H1 (cell line): ENCODE data around the gene IFT25. TPM values are rescaled to one million over a fixed set of nuclear protein-coding genes. Genes with fewer than 3 reads are reported as not detected.

Source experiments
- CTCF ChIA-PET: fragments of 300-600 bp; sonication (Branson Sonifier 250); formaldehyde crosslinking; loops from one replicate; lab custom pipeline; 2021; ENCODE audit not compliant: partially characterized antibody; lab: Charles Lee
- POLR2A ChIA-PET: fragments of 300-600 bp; sonication (Branson Sonifier 250); formaldehyde crosslinking; loops from one replicate; lab custom pipeline; 2021; ENCODE audit warnings: inconsistent platforms; ENCODE audit not compliant: partially characterized antibody; lab: Charles Lee
- DNase-seq, 2 experiments: peaks; one replicate each; pipeline versions ENCODE4 v3.0.0 to v3.0.0-alpha.2; 2010 to 2022; ENCODE audit warnings: low spot score in 2 of 2, low read depth in 1 of 2, mixed read lengths in 1 of 2
- FAIRE-seq: peaks from 2 replicates; lab custom pipeline; 2011; peaks lifted over from hg19 to GRCh38; lab: Jason Lieb, UNC
- H2AFZ ChIP-seq: 2 replicates; pipeline ENCODE4 v1.8.1; 2012; ENCODE audit warnings: low read length, inconsistent platforms
- H2AK5ac ChIP-seq: 2 replicates; pipeline ENCODE4 v1.6.1; 2013; ENCODE audit warnings: low read depth, low read length
- H2BK120ac ChIP-seq: replicated peaks from 2 replicates; pipeline ENCODE3; 2013; ENCODE audit warnings: low read depth, low read length, inconsistent platforms
- H2BK12ac ChIP-seq: 2 replicates; pipeline ENCODE4 v1.6.1; 2013; ENCODE audit warnings: low read depth, low read length
- H2BK15ac ChIP-seq: 2 replicates; pipeline ENCODE4 v1.6.1; 2013; ENCODE audit warnings: low read length
- H2BK20ac ChIP-seq: 2 replicates; pipeline ENCODE4 v1.6.1; 2013; ENCODE audit warnings: low read length
- H2BK5ac ChIP-seq: 2 replicates; pipeline ENCODE4 v1.6.1; 2013; ENCODE audit warnings: low read depth, low read length
- H3K14ac ChIP-seq: 2 replicates; pipeline ENCODE4 v1.6.1; 2013; ENCODE audit warnings: inconsistent platforms; ENCODE audit not compliant: insufficient read length
- H3K18ac ChIP-seq: 2 replicates; pipeline ENCODE4 v1.6.1; 2013; ENCODE audit warnings: low read length; ENCODE audit errors: extremely low read depth
- H3K23ac ChIP-seq: 2 replicates; pipeline ENCODE4 v1.6.1; 2013; ENCODE audit warnings: inconsistent platforms; ENCODE audit not compliant: insufficient read length
- H3K23me2 ChIP-seq: 2 replicates; pipeline ENCODE4 v1.6.1; 2013; ENCODE audit warnings: low read depth, low read length
- H3K27ac ChIP-seq: 2 replicates; pipeline ENCODE4 v1.6.1; 2011; ENCODE audit warnings: low read depth, low read length, inconsistent platforms
- H3K27me3 ChIP-seq, 4 experiments: replicated peaks in 1 of 4; 1 replicate in 1 of 4; 2 replicates in 3 of 4; pipeline versions ENCODE4 v1.6.1 to v1.8.1; 2011 to 2013; ENCODE audit warnings: low read length in 3 of 4, mild to moderate bottlenecking in 3 of 4, inconsistent platforms in 2 of 4, mixed read lengths in 2 of 4, moderate library complexity in 1 of 4; ENCODE audit not compliant: control insufficient read depth in 3 of 4, insufficient read depth in 3 of 4; ENCODE audit errors: extremely low read depth in 1 of 4
- H3K36me3 ChIP-seq, 4 experiments: 2 replicates each; pipeline versions ENCODE4 v1.6.1 to v1.8.1; 2011 to 2013; ENCODE audit warnings: mild to moderate bottlenecking in 4 of 4, low read length in 3 of 4, moderate library complexity in 2 of 4, control low read depth in 1 of 4, inconsistent platforms in 1 of 4; ENCODE audit not compliant: insufficient read depth in 4 of 4, control insufficient read depth in 2 of 4
- H3K4ac ChIP-seq: replicated peaks from 2 replicates; pipeline ENCODE3; 2013; ENCODE audit warnings: low read length, low read depth, mixed read lengths, inconsistent platforms; ENCODE audit not compliant: insufficient read length
- H3K4me1 ChIP-seq, 4 experiments: replicated peaks in 1 of 4; 1 replicate in 1 of 4; 2 replicates in 3 of 4; pipeline versions ENCODE4 v1.6.1 to v1.8.1; 2011 to 2013; ENCODE audit warnings: low read length in 3 of 4, inconsistent platforms in 2 of 4, mixed read lengths in 1 of 4; ENCODE audit not compliant: insufficient read depth in 4 of 4, control insufficient read depth in 3 of 4
- H3K4me2 ChIP-seq, 2 experiments: 2 replicates each; pipeline versions ENCODE4 v1.6.1 to v1.8.1; 2011 to 2013; ENCODE audit warnings: low read depth in 2 of 2, low read length in 2 of 2, control low read depth in 1 of 2, inconsistent platforms in 1 of 2, mild to moderate bottlenecking in 1 of 2; ENCODE audit not compliant: insufficient read depth in 1 of 2
- H3K4me3 ChIP-seq, 4 experiments: fragments of 200-600, 300-600 bp in 1 of 4; sonication (generic), shearing (Covaris generic), sonication (Bioruptor Twin) in 1 of 4; 2 replicates each; pipeline versions ENCODE4 v1.5.1 to v1.8.1; 2011 to 2016; ENCODE audit warnings: low read length in 4 of 4, low read depth in 3 of 4, control low read depth in 2 of 4, inconsistent platforms in 2 of 4, mild to moderate bottlenecking in 2 of 4, mixed read lengths in 1 of 4, moderate library complexity in 1 of 4; ENCODE audit not compliant: insufficient read depth in 2 of 4; ENCODE audit errors: extremely low read depth in 1 of 4
- H3K56ac ChIP-seq: replicated peaks from 2 replicates; pipeline ENCODE3; 2013; ENCODE audit warnings: low read depth, mild to moderate bottlenecking, mixed read lengths, low read length, inconsistent platforms; ENCODE audit not compliant: insufficient read length
- H3K79me1 ChIP-seq: 2 replicates; pipeline ENCODE4 v1.6.1; 2013; ENCODE audit warnings: low read depth, low read length, control low read depth
- H3K79me2 ChIP-seq, 2 experiments: 2 replicates each; pipeline versions ENCODE4 v1.6.1 to v1.8.1; 2012 to 2013; ENCODE audit warnings: low read length in 2 of 2, mild to moderate bottlenecking in 2 of 2, inconsistent platforms in 1 of 2; ENCODE audit not compliant: insufficient read depth in 2 of 2, control insufficient read depth in 1 of 2
- H3K9ac ChIP-seq, 4 experiments: replicated peaks in 1 of 4; 1 replicate in 1 of 4; 2 replicates in 3 of 4; pipeline versions ENCODE4 v1.6.1 to v1.8.1; 2011 to 2013; ENCODE audit warnings: low read depth in 3 of 4, low read length in 3 of 4, control low read depth in 2 of 4, mild to moderate bottlenecking in 2 of 4, moderate library complexity in 2 of 4, inconsistent platforms in 1 of 4; ENCODE audit errors: extremely low read depth in 1 of 4
- H3K9me3 ChIP-seq, 2 experiments: 2 replicates each; pipeline versions ENCODE4 v1.6.1 to v1.8.1; 2012 to 2013; ENCODE audit warnings: mild to moderate bottlenecking in 2 of 2, moderate library complexity in 2 of 2, control low read depth in 1 of 2, inconsistent platforms in 1 of 2, low read depth in 1 of 2, low read length in 1 of 2, mixed read lengths in 1 of 2; ENCODE audit not compliant: insufficient read depth in 2 of 2
- H4K20me1 ChIP-seq, 2 experiments: replicated peaks in 1 of 2; 2 replicates each; pipeline versions ENCODE3 to v1.8.1; 2011 to 2013; ENCODE audit warnings: inconsistent platforms in 2 of 2, low read length in 2 of 2, mild to moderate bottlenecking in 1 of 2; ENCODE audit not compliant: insufficient read depth in 2 of 2, control insufficient read depth in 1 of 2
- H4K5ac ChIP-seq: 2 replicates; pipeline ENCODE4 v1.6.1; 2013; ENCODE audit warnings: low read length, low read depth, mixed read lengths, inconsistent platforms; ENCODE audit not compliant: insufficient read length
- H4K8ac ChIP-seq: 2 replicates; pipeline ENCODE4 v1.8.0; 2013; ENCODE audit warnings: mild to moderate bottlenecking, moderate library complexity, low read length, inconsistent platforms; ENCODE audit not compliant: insufficient read depth; ENCODE audit errors: extremely low read depth
- H4K91ac ChIP-seq: replicated peaks from 2 replicates; pipeline ENCODE3; 2013; ENCODE audit warnings: low read length, mixed read lengths, inconsistent platforms; ENCODE audit not compliant: insufficient read length
- CREB1 ChIP-seq: IDR thresholded peaks from 2 replicates; pipeline ENCODE4 v1.6.1; 2012; ENCODE audit warnings: inconsistent platforms
- CTCF ChIP-seq, 3 experiments: IDR thresholded peaks; 1 replicate in 2 of 3; 2 replicates in 1 of 3; pipeline versions ENCODE4 v1.5.1 to v1.6.1; 2011; ENCODE audit warnings: low read length in 3 of 3, mild to moderate bottlenecking in 3 of 3, inconsistent platforms in 2 of 3, low read depth in 1 of 3, moderate library complexity in 1 of 3; ENCODE audit not compliant: insufficient read depth in 1 of 3; ENCODE audit errors: control extremely low read depth in 1 of 3
- JUND ChIP-seq: IDR thresholded peaks from 2 replicates; pipeline ENCODE4 v1.6.1; 2011; ENCODE audit warnings: mild to moderate bottlenecking, improper control_type of control experiment, low read length
- POLR2A ChIP-seq, 2 experiments: IDR thresholded peaks; 1 replicate in 1 of 2; 2 replicates in 1 of 2; pipeline ENCODE4 v1.6.1; 2011; ENCODE audit warnings: low read depth in 2 of 2, low read length in 2 of 2, mild to moderate bottlenecking in 2 of 2; ENCODE audit errors: control extremely low read depth in 1 of 2
- POLR2AphosphoS5 ChIP-seq: IDR thresholded peaks from 2 replicates; pipeline ENCODE4 v1.6.1; 2011; ENCODE audit warnings: low read depth, low read length
- SIN3A ChIP-seq, 2 experiments: IDR thresholded peaks in 1 of 2; conservative IDR thresholded peaks in 1 of 2; 2 replicates each; pipeline ENCODE4 v1.6.1; 2011 to 2012; ENCODE audit warnings: low read length in 2 of 2, improper control_type of control experiment in 1 of 2, low read depth in 1 of 2, mild to moderate bottlenecking in 1 of 2
- SRF ChIP-seq: IDR thresholded peaks from 2 replicates; pipeline ENCODE4 v1.6.1; 2011; ENCODE audit warnings: mild to moderate bottlenecking, low read depth, low read length, moderate library complexity
- TAF1 ChIP-seq: IDR thresholded peaks from 2 replicates; pipeline ENCODE4 v1.6.1; 2011; ENCODE audit warnings: mild to moderate bottlenecking, low read depth, low read length
- TAF7 ChIP-seq: optimal IDR thresholded peaks from 2 replicates; pipeline ENCODE3; 2011; ENCODE audit warnings: low read depth, mild to moderate bottlenecking, inconsistent platforms, low read length, moderate library complexity, borderline replicate concordance
- WGBS, 2 experiments: shearing (Covaris generic) in 1 of 2; methylation state at CpG; one replicate each; pipeline versions ENCODE4 v1.1.6 to v1.1.7; 2013 to 2015; ENCODE audit warnings: low lambda C conversion rate in 2 of 2, mixed read lengths in 2 of 2, inconsistent platforms in 1 of 2, low coverage in 1 of 2, missing lambda C conversion rate in 1 of 2; ENCODE audit not compliant: insufficient replicate concordance in 2 of 2, insufficient coverage in 1 of 2, insufficient read length in 1 of 2; ENCODE audit errors: extremely low coverage in 1 of 2, missing lambda C conversion rate in 1 of 2; 5-methylcytosine and 5-hydroxymethylcytosine counted together
- polyA plus RNA-seq, 7 experiments: library from polyadenylated mRNA; depleted of rRNA in 3 of 7; stranded (reverse) in 5 of 7; unstranded in 2 of 7; fragments of >200 nt in 5 of 7; fragments of 200-250 nt in 2 of 7; gene quantifications; 1 replicate in 5 of 7; 2 replicates in 1 of 7; 4 replicates in 1 of 7; pipeline versions ENCODE4 v1.2.1 to v1.2.3, GENCODE V29; 2011 to 2013; ENCODE audit warnings: missing spikeins in 2 of 7, mixed read lengths in 2 of 7
- total RNA-seq: library from RNA; stranded (reverse); fragmentation: NEBNext Ultra II Directional; extraction: Animal tissue kit (Norgen Biotek cat#: 25700); gene quantifications from 2 replicates; pipeline ENCODE4 v1.2.1, GENCODE V29; 2021

IFT25 gene
- total and polyA plus RNA-seq, 2 of the 8 experiments (the other 6 are each of a cell fraction or from before 2014, with no cell fraction given), result 15.0 to 36.3 TPM

GRCh38 chr1:53949023-53949990 lies 3.8 kb upstream of the IFT25 start:
- Histone ChIP-seq H3K79me1 (peaks cover 16% of the 10 kb centered on the region), H3K23ac (no peak overlapping the region), H3K56ac (no peak overlapping the region), H3K36me3 (peaks cover 0 to 18% (median 8%) of the 10 kb centered on the region in 4 experiments; a peak in 7 of 8 replicates), H3K23me2 (peaks cover 14% of the 10 kb centered on the region), H3K4me1 (peaks cover 4 to 18% (median 13%) of the 10 kb centered on the region in 4 experiments), H2BK120ac (no peak overlapping the region), H3K4ac (no peak overlapping the region), H3K9ac (no peak overlapping the region), H2BK12ac (no peak overlapping the region), H3K9me3 (no peaks in the 10 kb centered on the region), H3K27me3 (no peaks in the 10 kb centered on the region), H3K79me2 (peaks cover 3 to 46% of the 10 kb centered on the region in 2 experiments; a peak in 3 of 4 replicates), H3K4me3 (no peak overlapping the region), H2AFZ (no peak overlapping the region), H3K14ac (no peak overlapping the region), H3K27ac (no peak overlapping the region), H3K18ac (no peak overlapping the region), H2AK5ac (no peak overlapping the region), H4K20me1 (peaks cover 7 to 10% of the 10 kb centered on the region in 2 experiments), H2BK15ac (no peak overlapping the region), H4K8ac (no peak overlapping the region), H4K5ac (no peak overlapping the region), H4K91ac (no peak overlapping the region), H2BK20ac (no peak overlapping the region), H2BK5ac (no peak overlapping the region), H3K4me2 (no peak overlapping the region)
- CTCF ChIA-PET, result interaction anchor here (0.6 to 7.6 kb wide), 32 partner anchors 9 to 986 kb away, joined by 3 to 123 read pairs (median 4); partner anchors contain the start of genes LDLRAD1 and NDC1
- FAIRE-seq, result no peak
- 91% methylated on average over 4 of the region's 4 CpGs; no CpG with 5 or more reads in 1 of the 2 experiments for WGBS, 2 experiments
- POLR2A ChIA-PET, result interaction anchor here (0.7 to 2.2 kb wide), 6 partner anchors 7 to 88 kb away, joined by 3 to 7 read pairs (median 4); partner anchors contain the start of gene YIPF1
- DNase-seq, result peak in 1 of 2 experiments; percentile 63
- TF ChIP-seq TAF1 (no peak), CTCF (IDR thresholded peaks at IDR 0.05; ENCODE audit: control extremely low read depth in 1 of 3, insufficient read depth in 1 of 3, low read depth in 1 of 3, low read length in 3 of 3) (peak; percentile 59 to 90 (median 83)), TAF7 (no peak), POLR2A (IDR thresholded peaks at IDR 0.05; ENCODE audit: control extremely low read depth in 1 of 2, low read depth in 2 of 2, low read length in 2 of 2) (no peak), SIN3A (conservative IDR thresholded peaks at IDR 0.05 in 1 of 2, IDR thresholded peaks at IDR 0.05 in 1 of 2; ENCODE audit: low read depth in 1 of 2, low read length in 2 of 2) (no peak), CREB1 (no peak), SRF (no peak), JUND (no peak), POLR2AphosphoS5 (no peak)
